HFFc6 (cell line): Measurements from ENCODE around the gene MAFB. TPM values are rescaled to one million over a fixed set of nuclear protein-coding genes. Genes with fewer than 3 reads are reported as not detected.

Experiments used
- DNase-seq: peaks from one replicate; pipeline ENCODE4 v3.0.0-alpha.2; 2018
- H3K27ac Mint-ChIP-seq: 2 replicates; pipeline ENCODE4 v1.8.0; 2020; ENCODE audit warnings: mild to moderate bottlenecking, mixed read lengths
- H3K27me3 Mint-ChIP-seq: 2 replicates; pipeline ENCODE4 v1.8.0; 2021; ENCODE audit warnings: mild to moderate bottlenecking, moderate library complexity, mixed read lengths; ENCODE audit not compliant: insufficient read depth
- H3K36me3 Mint-ChIP-seq: 2 replicates; pipeline ENCODE4 v1.8.0; 2021; ENCODE audit warnings: low read depth, mixed read lengths
- H3K4me1 Mint-ChIP-seq: 2 replicates; pipeline ENCODE4 v1.8.0; 2020; ENCODE audit warnings: low read depth, mixed read lengths
- H3K4me3 Mint-ChIP-seq: 2 replicates; pipeline ENCODE4 v1.8.0; 2020; ENCODE audit warnings: mild to moderate bottlenecking, moderate library complexity, mixed read lengths
- H3K9me3 Mint-ChIP-seq: 2 replicates; pipeline ENCODE4 v1.8.0; 2020; ENCODE audit warnings: mild to moderate bottlenecking, mixed read lengths
- total RNA-seq, 6 experiments: library from RNA; stranded (reverse); fragmentation: NEBNext Ultra II Directional; extraction: Animal tissue kit (Norgen Biotek cat#: 25700); gene quantifications; 2 replicates in 1 of 6; 3 replicates in 5 of 6; pipeline ENCODE4 v1.2.3, GENCODE V29; 2021
- TF ChIP-seq, protein P1 (sequence below): fragments of 200-600 bp; sonication (generic); IDR thresholded peaks from 2 replicates; pipeline ENCODE4 v1.5.0; 2021; ENCODE audit warnings: antibody characterized with exemption, mild to moderate bottlenecking

The MAFB gene
- total RNA-seq, 6 experiments from 2014 or later, result 0.05 TPM; not detected in 5

DNA sequence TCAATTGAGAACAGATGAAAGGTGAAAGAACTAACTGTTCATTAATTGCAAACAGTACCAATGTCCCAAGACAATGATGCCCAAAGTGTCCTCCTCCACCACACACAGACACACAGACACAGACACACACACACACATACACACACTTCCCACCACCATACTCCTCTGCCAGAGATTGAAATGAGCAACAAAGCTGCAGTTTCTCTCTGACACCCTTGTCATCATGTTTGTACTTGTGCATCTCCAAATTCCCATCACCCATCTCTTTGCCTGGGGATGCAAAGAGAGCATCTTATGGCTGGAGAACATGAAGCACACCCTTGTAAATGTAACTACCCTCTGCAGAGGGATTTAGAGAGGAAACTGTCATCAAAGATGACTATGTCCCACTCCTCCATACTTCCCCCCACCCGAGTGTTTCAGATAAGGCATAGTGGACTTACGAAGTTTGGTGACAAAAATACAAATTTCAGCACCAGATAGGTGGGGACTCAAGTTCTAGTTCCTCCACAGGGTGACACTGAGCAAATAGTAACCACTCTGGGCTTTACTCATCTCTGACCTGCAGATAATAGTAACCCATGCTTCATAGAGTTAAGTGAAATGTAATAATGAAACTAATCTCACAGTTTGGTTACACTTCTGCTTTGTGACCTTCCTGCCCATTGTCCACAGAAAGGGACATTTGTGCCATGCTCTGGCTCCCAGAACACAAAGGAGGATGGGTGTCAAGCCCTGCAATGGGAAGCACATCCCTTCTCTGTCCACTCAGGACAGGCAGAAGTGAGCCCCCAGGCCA is 8.7 kb downstream of the MAFB start:
- Mint-ChIP-seq H3K36me3 (no peaks in the 10 kb centered on the region), H3K4me3 (no peak overlapping the region), H3K27me3 (peaks cover 22% of the 10 kb centered on the region), H3K4me1 (no peaks in the 10 kb centered on the region), H3K27ac (no peak overlapping the region), H3K9me3 (no peaks in the 10 kb centered on the region)
- no peak for DNase-seq
- TF ChIP-seq, protein P1, sequence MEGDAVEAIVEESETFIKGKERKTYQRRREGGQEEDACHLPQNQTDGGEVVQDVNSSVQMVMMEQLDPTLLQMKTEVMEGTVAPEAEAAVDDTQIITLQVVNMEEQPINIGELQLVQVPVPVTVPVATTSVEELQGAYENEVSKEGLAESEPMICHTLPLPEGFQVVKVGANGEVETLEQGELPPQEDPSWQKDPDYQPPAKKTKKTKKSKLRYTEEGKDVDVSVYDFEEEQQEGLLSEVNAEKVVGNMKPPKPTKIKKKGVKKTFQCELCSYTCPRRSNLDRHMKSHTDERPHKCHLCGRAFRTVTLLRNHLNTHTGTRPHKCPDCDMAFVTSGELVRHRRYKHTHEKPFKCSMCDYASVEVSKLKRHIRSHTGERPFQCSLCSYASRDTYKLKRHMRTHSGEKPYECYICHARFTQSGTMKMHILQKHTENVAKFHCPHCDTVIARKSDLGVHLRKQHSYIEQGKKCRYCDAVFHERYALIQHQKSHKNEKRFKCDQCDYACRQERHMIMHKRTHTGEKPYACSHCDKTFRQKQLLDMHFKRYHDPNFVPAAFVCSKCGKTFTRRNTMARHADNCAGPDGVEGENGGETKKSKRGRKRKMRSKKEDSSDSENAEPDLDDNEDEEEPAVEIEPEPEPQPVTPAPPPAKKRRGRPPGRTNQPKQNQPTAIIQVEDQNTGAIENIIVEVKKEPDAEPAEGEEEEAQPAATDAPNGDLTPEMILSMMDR, result no peak

DNA sequence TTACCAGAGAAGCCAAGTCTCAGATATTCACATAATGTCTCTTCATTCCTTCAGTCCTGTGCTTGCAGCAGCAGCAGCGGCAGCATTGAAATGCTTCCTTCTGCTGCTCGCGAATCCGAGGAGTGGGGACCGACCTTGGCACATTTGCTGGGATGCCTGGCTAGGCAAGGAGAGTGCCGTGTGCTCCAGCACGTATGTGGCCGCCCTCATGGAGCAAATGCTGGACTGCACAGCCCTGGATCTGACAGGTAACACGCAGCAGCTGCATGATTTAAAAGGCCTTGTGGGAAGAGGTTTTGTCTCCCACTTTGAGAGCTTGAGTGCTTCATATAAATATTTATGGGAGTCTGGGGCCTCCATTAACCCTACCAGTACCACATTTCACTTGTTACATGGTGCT is 9.9 kb downstream of the MAFB start:
- no peaks in the 10 kb centered on the region for H3K4me1 Mint-ChIP-seq
- no peak overlapping the region for H3K4me3 Mint-ChIP-seq
- no peak for DNase-seq
- TF ChIP-seq, protein P1, result no peak
- H3K36me3 Mint-ChIP-seq, result no peaks in the 10 kb centered on the region
- peaks cover 15% of the 10 kb centered on the region for H3K27me3 Mint-ChIP-seq
- H3K27ac Mint-ChIP-seq, result no peak overlapping the region
- H3K9me3 Mint-ChIP-seq, result no peaks in the 10 kb centered on the region

DNA sequence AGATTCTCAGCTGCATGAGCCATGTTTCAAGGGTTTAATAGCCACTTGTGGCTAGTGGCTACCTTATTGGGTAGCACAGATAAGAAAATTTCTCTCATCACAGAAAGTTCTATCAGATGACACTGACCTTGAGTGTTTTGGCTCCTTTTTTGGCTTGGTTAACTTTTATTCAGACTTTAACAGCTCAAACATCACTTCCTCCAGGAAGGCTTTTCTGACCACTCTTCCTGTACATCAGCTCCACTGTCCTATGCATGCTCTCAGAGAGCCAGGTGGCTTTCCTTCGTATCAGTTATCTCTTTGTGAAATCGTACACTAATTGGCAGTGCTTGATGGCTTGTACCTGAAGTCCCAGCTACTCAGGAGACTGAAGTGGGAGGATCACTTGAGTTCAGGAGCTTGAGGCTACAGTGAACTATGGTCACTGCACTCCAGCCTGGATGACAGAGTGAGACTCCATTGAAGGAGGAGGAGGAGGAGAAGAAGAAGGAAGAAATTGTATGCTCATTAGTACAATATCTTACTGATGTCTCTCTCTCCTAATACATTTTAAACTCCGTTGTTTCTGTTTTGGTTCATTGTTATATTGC is 10.7 kb downstream of the MAFB start:
- DNase-seq, result no peak
- TF ChIP-seq, protein P1, result no peak
- Mint-ChIP-seq H3K4me1 (no peaks in the 10 kb centered on the region), H3K4me3 (no peak overlapping the region), H3K27ac (no peak overlapping the region), H3K9me3 (no peaks in the 10 kb centered on the region), H3K36me3 (no peaks in the 10 kb centered on the region), H3K27me3 (peaks cover 15% of the 10 kb centered on the region)

DNA sequence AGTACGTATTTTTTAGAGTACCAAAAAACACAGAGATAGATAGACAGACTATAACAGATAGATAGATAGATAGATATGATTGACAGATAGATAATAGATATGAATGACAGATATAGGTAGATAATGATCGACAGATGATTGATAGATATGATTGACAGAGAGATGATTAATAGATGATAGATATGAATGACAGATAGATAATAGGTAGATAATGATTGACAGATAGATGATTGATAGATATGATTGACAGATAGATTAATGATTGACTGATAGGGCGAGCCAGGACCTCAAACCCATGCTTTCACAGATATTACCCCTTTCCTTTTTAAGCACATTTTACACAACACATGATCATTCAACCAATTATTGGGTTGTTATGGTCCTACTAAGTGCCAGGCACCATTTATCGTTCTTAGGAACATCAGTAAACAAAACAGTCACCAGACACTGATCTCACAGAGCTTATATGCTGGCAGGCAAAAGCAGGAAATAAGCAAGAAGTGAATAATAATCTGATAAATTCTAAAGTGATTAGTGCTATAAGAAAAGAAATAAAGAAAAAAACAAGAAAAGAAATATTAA is 11.6 kb downstream of the MAFB start:
- Mint-ChIP-seq H3K27me3 (peaks cover 10% of the 10 kb centered on the region), H3K4me3 (no peak overlapping the region), H3K27ac (no peak overlapping the region), H3K9me3 (no peaks in the 10 kb centered on the region), H3K36me3 (no peaks in the 10 kb centered on the region), H3K4me1 (no peaks in the 10 kb centered on the region)
- TF ChIP-seq, protein P1, result no peak
- DNase-seq, result no peak

DNA sequence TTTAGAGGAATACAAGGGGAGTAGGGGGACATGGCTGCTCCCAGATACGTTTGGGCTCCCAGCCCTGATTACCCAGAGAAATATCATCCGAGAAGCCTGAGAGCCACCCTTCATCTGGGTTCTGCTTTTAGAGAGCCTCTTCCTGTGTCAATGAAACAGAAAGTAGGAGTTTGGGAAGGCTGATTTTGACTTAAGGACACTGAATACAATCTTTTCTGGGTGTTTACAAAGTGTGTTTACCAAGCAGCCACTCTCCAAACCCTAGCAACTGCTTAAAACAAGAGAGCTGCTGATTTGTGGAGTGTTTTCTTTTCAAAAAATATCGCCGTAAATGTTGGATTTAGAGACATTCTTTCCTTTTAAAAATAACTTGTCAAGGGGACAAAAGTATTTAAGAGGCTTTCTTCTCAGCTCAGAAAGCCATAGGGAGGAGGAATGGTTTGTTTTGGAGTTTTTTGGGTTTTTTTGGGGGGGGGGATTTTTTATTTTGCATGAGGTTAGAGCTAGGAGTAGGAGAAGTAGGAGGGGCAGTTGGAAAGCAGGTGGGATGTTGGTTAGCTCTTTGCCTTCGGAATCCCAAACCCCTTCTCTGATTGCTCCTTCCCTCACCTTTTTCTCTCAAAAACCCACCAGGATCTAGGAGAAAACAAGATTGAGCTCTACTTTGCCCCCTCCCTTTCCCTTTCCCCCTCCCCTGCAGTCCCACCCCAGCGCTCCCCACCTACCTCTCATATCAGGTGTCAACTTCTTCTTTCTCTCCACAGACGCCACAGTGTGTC is 12.4 kb downstream of the MAFB start:
- TF ChIP-seq, protein P1, result no peak
- no peak for DNase-seq
- peaks cover 5% of the 10 kb centered on the region for H3K27me3 Mint-ChIP-seq
- H3K36me3 Mint-ChIP-seq, result no peaks in the 10 kb centered on the region
- no peak overlapping the region for H3K27ac Mint-ChIP-seq
- no peaks in the 10 kb centered on the region for H3K9me3 Mint-ChIP-seq
- no peaks in the 10 kb centered on the region for H3K4me1 Mint-ChIP-seq
- no peak overlapping the region for H3K4me3 Mint-ChIP-seq
